Activated naive CD4-positive, alpha-beta T cell treated with anti-CD3 and anti-CD28 coated beads, Interleukin-2, amount 50 U/mL, for 24 hours (primary cell): ENCODE measurements around the gene AAK1.
"Not testable (repeated sequence)": the region's sequence is repeated elsewhere in the genome, so short reads cannot be mapped to it uniquely, and the experiment has no call there.

ENCODE experiments used
- H3K27ac Mint-ChIP-seq: one replicate; pipeline ENCODE4 v1.8.0; 2021; ENCODE audit warnings: mild to moderate bottlenecking, mixed read lengths
- H3K27me3 Mint-ChIP-seq: one replicate; pipeline ENCODE4 v1.8.0; 2021; ENCODE audit warnings: mixed read lengths
- H3K36me3 Mint-ChIP-seq: one replicate; pipeline ENCODE4 v1.8.0; 2021; ENCODE audit warnings: mixed read lengths
- H3K4me1 Mint-ChIP-seq: one replicate; pipeline ENCODE4 v1.8.0; 2021; ENCODE audit warnings: mixed read lengths
- H3K4me3 Mint-ChIP-seq: one replicate; pipeline ENCODE4 v1.8.0; 2021; ENCODE audit warnings: mild to moderate bottlenecking, mixed read lengths
- H3K9me3 Mint-ChIP-seq: one replicate; pipeline ENCODE4 v1.8.0; 2021; ENCODE audit warnings: mixed read lengths

The AAK1 gene

DNA sequence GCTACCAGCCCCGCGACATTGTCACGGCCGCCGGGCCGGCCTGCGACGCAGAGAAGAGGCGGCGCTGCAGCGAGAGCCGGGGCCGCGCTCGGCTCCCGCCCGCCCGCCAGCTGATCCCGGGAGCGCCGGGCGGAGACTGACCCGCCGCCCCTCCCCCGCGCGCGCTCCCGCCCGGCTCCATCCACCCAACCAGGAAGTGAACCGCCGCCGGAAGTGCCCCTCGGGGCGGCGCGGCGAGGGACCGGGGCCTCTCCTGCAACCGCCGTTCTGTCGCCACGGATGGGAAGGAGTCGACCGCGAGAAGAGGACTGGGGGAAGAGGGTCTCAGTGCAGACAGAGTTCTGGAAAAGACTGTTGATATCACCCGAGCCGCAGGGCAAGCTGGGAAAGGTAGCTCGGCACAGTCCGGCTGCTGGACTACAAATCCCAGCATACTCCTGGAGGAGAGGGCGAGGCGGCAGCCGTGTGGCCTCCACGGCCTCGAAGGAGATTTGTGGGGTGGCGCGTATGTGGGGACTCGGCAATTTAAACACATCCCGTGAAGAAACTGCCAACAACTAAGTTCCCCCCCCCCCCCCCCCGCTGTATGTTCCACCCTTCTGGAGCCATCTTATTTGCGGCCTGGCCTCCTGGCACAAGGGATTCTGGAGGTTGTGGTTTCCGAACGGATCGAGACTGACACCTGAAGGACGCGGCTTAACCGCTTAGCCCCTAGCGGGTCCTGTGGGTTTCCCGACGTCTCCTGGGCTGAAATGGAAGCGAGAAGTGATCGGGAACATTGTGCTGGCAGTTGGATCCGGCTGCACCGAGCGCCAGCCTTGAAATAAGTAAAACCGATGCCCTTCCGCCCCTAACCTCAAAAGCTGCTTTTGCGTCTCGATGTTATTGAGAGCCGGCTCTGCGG lies at the start of gene AAK1:
AAK1 (minus strand) TSS at position 138 of the 904 bp plus-strand sequence. CDS start 699 bp downstream, outside the sequence.
- H3K27me3 Mint-ChIP-seq: no peaks in the 10 kb centered on the region
- H3K27ac Mint-ChIP-seq: peak within 1 kb of the TSS; percentile 99
- H3K4me3 Mint-ChIP-seq: peak within 1 kb of the TSS; percentile 95
- H3K9me3 Mint-ChIP-seq: no peaks in the 10 kb centered on the region
- H3K36me3 Mint-ChIP-seq: peaks cover 4% of the 10 kb centered on the region
- H3K4me1 Mint-ChIP-seq: peaks cover 64% of the 10 kb centered on the region

DNA sequence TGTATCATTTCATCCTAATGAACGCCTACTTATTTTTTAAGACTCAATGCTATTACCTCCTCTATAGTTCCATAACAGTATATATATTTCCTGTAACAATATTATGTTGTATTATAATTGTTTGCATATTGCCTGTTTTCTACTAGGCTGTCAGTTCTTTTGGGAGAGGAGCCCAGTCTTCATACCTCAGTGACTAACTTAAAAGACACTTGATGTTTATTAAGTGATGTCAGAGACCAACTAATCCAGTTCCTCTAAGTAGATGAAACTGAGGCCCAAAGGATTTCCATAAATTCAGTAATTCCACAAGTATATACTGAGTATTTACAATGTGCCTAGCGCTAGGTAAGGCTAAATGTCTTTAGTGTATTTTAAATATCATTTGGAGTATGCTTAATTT lies 48.9 kb upstream of the AAK1 start:
- H3K36me3 Mint-ChIP-seq: no peaks in the 10 kb centered on the region
- H3K4me1 Mint-ChIP-seq: peaks cover 93% of the 10 kb centered on the region
- no peaks in the 10 kb centered on the region for H3K27me3 Mint-ChIP-seq
- H3K4me3 Mint-ChIP-seq: no peak overlapping the region
- H3K9me3 Mint-ChIP-seq: no peaks in the 10 kb centered on the region
- peak overlapping the region; percentile 64 for H3K27ac Mint-ChIP-seq

DNA sequence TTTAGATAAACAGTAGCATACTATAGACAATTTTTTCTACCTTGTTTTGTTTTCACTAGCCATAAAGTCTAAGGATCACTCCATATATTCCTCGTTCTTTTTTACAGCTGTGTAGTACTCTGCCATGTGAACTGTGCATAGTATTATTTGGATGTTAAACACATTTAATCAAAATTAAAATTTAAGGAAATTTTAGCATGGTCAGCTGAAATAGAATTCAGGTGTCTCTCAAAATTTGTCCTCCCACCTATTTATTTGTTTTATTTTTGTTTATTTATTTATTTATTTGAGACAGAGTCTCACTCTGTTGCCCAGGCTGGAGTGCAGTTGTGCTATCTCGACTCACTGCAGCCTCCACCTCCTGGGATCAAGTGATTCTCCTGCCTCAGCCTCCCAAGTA lies 46.4 kb upstream of the AAK1 start:
- Mint-ChIP-seq H3K4me1 (peaks cover 89% of the 10 kb centered on the region), H3K27ac (peak overlapping the region; percentile 93), H3K27me3 (no peaks in the 10 kb centered on the region), H3K36me3 (peaks cover 3% of the 10 kb centered on the region), H3K4me3 (peak overlapping the region; percentile 44), H3K9me3 (no peaks in the 10 kb centered on the region)

DNA sequence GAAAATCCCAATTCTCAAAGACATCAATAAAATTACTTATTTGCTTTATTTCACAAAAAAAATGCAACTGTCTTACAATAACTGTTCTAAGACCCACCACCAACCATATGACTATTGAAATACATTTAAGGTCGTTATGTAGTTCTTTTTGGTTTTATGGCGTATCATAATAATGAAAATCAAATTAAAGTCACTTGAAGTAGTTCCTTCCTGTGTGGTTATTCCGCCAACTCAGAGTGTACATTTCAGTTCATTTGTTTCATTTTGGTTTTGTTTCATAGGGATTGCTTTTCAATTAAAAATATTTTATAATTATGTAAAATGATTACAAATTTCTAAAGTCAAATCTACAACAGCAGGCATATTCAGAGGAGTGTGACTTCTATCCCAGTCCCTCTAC lies 45.9 kb upstream of the AAK1 start:
- H3K4me1 Mint-ChIP-seq: peaks cover 90% of the 10 kb centered on the region
- H3K4me3 Mint-ChIP-seq: peak overlapping the region; percentile 80
- H3K9me3 Mint-ChIP-seq: no peaks in the 10 kb centered on the region
- H3K27ac Mint-ChIP-seq: peak overlapping the region; percentile 91
- peaks cover 3% of the 10 kb centered on the region for H3K36me3 Mint-ChIP-seq
- no peaks in the 10 kb centered on the region for H3K27me3 Mint-ChIP-seq

DNA sequence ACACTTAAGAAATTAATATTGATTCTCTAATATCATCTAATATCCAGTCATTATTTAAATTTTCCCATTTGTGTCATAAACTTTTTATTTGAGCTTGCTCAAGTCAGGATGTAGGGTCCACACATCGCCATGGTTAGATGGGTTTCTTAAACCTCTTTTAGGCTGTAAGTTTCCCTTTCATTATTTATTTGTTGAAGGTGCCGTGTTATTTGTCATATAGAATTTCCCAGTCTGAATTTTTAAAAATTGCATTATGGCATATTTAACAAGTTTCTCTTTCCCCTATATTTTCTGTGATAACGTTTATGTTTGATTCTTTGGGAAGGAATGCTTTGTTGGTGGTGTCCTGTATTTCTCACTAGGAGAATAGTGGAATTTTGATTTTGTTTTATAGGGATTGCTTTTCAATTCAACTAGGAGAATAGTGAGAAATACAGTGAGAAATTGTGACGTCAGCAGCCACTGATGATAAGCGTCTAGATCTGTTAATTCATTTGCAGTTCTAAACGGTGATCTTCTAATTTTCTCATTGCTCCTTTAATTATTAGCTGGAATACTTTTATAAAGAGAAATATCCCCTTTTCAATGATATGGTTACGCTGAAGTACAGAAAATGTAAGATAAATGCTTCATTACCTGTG lies 44.6 kb upstream of the AAK1 start:
- H3K4me3 Mint-ChIP-seq: peak overlapping the region; percentile 80
- H3K9me3 Mint-ChIP-seq: no peaks in the 10 kb centered on the region
- no peak overlapping the region for H3K27ac Mint-ChIP-seq
- peaks cover 90% of the 10 kb centered on the region for H3K4me1 Mint-ChIP-seq
- peaks cover 3% of the 10 kb centered on the region for H3K36me3 Mint-ChIP-seq
- H3K27me3 Mint-ChIP-seq: no peaks in the 10 kb centered on the region

DNA sequence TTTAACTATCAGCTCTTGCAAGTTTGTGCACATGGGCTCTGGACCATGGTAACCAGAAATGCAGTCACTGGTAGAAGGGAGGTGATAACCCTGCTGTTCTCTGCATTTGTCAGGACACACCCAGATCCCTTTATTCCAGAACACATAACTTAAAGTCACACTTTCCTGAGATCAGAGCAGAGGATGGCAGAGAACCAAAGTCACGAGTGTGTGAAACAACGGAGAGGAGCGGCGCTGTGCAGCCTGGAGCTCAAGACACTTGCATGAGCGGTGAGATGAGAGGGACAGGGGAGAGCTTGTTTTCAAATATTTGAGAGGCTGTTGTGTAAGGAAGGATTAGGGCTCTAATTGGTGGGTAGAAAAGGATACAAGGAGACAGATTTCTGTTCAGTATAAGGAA lies 43.3 kb upstream of the AAK1 start:
- Mint-ChIP-seq H3K4me3 (peak overlapping the region; percentile 9), H3K4me1 (peaks cover 85% of the 10 kb centered on the region), H3K27ac (peak overlapping the region; percentile 51), H3K9me3 (no peaks in the 10 kb centered on the region), H3K27me3 (no peaks in the 10 kb centered on the region), H3K36me3 (peaks cover 3% of the 10 kb centered on the region)

DNA sequence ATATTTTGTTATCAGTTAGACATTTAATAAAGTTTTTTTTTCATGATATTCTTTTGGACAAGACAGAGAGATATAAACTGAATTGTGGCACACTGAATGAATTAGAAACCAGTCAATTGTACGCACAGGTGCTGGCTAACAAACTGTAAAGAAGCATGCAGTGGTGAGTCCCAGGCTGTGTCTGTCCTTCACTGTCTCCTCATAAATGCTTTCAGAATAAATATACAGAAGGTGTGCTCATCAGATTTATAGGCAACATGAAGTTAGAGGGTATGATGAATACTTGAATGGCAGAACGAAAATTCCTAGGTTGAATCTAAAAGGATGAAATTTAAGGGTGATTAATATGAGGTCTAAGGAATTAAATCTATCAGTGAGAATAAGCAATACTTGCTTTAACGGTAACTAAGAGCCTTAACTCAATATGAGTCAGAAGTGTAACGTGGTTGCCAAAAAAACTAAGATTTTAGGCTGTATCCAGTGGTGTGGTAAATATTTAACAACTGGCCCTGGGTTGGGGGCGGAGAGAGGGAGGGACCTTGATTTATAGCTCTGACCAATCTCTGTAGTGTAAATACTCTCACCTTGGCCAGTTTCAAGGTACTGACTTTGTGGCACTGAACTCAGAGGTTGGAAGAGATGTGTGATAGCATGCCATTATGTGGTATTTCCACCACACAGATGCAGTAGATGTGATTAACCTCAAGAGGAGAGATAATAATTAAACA lies 41.9 kb upstream of the AAK1 start:
- no peak overlapping the region for H3K4me3 Mint-ChIP-seq
- H3K36me3 Mint-ChIP-seq: peaks cover 3% of the 10 kb centered on the region
- H3K27me3 Mint-ChIP-seq: no peaks in the 10 kb centered on the region
- peaks cover 85% of the 10 kb centered on the region for H3K4me1 Mint-ChIP-seq
- H3K9me3 Mint-ChIP-seq: no peaks in the 10 kb centered on the region
- no peak overlapping the region for H3K27ac Mint-ChIP-seq

DNA sequence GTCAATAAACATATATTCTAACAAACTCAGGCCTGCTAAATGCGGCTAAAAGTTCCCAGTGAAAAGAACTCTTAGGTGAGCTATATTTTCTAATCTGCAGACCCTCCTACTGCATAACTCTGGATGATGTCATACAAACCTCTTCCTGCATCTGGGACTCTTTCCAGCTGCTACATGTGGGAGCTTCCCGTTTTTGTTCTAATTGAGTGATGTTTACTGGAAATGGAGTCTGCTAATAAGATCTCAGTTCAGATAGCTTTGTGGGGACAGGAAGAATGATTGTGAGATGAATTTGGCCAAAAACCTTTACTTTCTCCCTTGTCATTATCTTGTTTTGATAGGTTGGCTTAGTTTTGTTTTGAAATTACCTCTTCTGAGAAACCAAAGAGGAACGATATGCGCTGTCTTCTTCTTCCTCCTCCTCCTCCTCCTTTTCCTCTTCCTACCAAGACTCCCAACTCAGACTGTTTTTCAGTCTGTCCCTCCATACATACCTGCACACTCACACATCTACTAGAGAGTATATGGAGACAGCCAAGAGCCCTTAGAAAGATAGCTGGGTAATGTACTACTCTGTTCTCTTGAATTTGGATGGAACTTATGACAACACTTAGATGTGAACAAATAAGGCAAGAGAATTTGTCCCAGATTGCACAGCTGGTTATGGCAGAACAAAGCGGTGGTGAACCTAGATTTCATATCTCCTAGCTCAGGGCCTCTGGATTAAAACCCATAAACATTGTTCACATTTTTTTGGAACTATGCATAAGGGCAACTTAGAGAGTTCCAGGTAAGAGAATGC lies 39.8 kb upstream of the AAK1 start:
- Mint-ChIP-seq H3K4me1 (peaks cover 83% of the 10 kb centered on the region), H3K9me3 (no peaks in the 10 kb centered on the region), H3K36me3 (peaks cover 3% of the 10 kb centered on the region), H3K27ac (peak overlapping the region; percentile 90), H3K27me3 (no peaks in the 10 kb centered on the region), H3K4me3 (peak overlapping the region; percentile 43)

DNA sequence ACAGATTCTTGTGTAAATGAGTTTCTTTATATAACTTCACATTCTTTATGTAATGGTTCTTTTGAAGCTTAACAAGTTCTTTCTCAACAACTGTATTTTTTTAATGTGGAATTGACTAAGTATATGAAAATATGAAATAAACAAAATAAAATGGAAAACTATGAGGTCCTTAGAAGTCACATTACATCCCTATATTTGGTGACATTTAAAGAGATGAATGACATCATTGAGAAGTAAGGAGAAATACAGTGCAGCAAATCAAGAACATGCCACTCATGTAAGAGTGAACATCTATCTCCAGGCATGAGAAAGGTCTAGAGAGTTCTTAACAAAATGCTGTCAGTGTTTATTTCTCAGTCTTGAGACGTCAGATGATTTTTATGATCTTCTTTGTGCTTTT lies 39.0 kb upstream of the AAK1 start:
- Mint-ChIP-seq H3K4me1 (peaks cover 82% of the 10 kb centered on the region), H3K36me3 (peaks cover 3% of the 10 kb centered on the region), H3K27ac (no peak overlapping the region), H3K4me3 (no peak overlapping the region), H3K9me3 (no peaks in the 10 kb centered on the region), H3K27me3 (no peaks in the 10 kb centered on the region)

DNA sequence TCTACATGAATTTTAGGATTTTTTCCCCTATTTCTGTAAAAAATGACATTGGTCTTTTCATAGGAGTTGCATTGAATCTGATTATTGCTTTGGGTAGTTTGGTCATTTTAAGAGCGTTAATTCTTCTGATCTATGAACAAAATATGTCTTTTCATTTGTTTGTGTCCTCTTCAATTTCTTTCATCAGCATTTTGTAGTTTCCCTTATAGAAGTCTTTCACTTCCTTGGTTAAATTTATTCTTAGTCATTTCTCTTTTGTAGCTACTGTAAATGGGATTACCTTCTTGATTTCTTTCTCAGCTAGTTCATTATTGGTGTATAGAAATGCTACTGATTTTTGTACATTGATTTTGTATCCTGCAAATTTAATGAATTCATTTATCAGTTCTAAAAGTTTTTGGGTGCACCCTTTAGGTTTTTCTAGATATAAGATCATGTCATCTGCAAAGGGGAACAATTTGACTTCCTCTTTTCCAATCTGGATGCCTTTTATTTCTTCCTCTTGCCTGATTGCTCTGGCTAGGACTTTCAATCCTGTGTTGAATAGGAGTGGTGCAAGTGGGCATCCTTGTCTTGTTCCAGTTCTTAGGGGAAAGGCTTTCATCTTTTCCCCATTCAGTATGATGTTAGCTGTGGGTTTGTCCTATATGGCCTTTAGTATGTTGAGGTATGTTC lies 36.6 kb upstream of the AAK1 start:
- no peaks in the 10 kb centered on the region for H3K27me3 Mint-ChIP-seq

DNA sequence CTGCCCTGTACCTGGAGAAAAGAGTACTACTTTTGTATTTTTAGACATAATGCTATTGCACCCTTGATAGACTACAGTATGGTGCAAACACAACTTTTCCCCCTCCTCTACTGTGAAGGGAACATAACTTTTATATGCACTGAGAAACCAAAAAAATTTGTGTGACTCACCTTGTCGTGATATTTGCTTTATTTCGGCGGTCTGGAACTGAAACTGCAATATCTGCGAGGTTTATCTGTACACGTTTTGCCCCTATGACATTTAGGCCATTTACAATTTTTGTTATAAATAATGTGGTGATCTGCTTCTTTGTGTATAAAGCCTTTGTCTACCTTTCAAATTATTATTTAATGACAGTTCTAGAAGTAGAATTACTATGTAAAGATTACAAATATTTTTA lies 34.4 kb upstream of the AAK1 start:
- Mint-ChIP-seq H3K4me1 (peaks cover 50% of the 10 kb centered on the region), H3K36me3 (no peaks in the 10 kb centered on the region), H3K27ac (no peak overlapping the region), H3K27me3 (no peaks in the 10 kb centered on the region), H3K4me3 (no peak overlapping the region), H3K9me3 (no peaks in the 10 kb centered on the region)

More for the DNA sequence above, 36.6 kb upstream of the AAK1 start:
- Mint-ChIP-seq H3K9me3 (no peaks in the 10 kb centered on the region), H3K4me1 (peaks cover 69% of the 10 kb centered on the region), H3K4me3 (no peak overlapping the region), H3K36me3 (no peaks in the 10 kb centered on the region), H3K27ac (no peak overlapping the region)

DNA sequence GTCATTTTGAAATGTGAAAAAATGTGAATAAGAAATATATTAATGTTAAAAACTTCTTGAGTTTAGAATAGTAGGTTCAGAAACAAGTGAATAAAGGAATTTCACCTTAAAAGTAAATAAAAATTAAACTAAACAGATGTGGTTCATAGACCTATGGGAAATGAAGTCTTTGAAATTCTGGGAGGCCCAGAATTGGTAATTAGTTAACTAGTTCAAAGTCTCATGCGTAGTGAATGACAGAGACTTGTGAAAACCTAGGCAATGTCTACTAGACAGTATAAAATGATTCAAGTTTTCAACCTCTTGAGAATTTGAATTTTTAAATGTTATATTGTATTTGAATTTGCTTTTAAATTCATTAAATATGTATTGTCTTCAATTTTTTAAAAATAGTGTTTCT lies 32.6 kb upstream of the AAK1 start:
- Mint-ChIP-seq H3K4me1 (peaks cover 37% of the 10 kb centered on the region), H3K27ac (no peak overlapping the region)

DNA sequence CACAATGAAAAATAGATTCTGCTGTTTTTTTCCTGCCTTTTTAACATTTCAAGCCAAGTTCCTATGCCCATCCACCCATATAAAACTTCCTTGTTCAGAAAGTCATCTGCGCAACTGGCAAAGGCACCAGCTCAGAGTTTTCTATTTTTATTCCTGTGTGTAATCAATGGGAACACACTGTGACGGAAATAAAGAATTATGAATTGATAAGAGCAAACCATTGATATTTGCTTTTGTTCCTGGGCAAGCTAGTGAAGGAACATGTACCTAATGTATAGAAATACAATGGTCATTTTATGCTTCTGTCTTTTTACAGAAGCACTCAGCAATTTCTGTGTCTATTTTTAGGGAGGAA lies 30.8 kb upstream of the AAK1 start:
- H3K27ac Mint-ChIP-seq: no peak overlapping the region
- H3K4me3 Mint-ChIP-seq: no peak overlapping the region
- peaks cover 4% of the 10 kb centered on the region for H3K36me3 Mint-ChIP-seq
- no peaks in the 10 kb centered on the region for H3K27me3 Mint-ChIP-seq
- peaks cover 19% of the 10 kb centered on the region for H3K4me1 Mint-ChIP-seq
- no peaks in the 10 kb centered on the region for H3K9me3 Mint-ChIP-seq

More for the DNA sequence above, 32.6 kb upstream of the AAK1 start:
- Mint-ChIP-seq H3K4me3 (no peak overlapping the region), H3K36me3 (no peaks in the 10 kb centered on the region), H3K27me3 (no peaks in the 10 kb centered on the region), H3K9me3 (no peaks in the 10 kb centered on the region)

DNA sequence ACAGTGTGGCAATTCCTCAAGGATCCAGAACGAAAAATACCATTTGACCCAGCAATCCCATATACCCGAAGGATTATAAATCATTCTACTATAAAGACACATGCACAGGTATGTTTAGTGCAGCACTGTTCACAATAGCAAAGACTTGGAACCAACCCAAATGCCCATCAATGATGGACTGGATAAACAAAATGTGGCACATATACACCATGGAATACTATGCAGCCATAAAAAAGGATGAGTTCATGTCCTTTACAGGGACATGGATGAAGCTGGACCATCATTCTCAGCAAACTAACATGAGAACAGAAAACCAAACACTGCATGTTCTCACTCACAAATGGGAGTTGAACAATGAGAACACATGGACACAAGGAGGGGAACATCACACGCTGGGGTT lies 29.6 kb upstream of the AAK1 start:
- H3K27me3 Mint-ChIP-seq, H3K36me3 Mint-ChIP-seq, H3K9me3 Mint-ChIP-seq, H3K4me3 Mint-ChIP-seq, H3K27ac Mint-ChIP-seq: not testable (repeated sequence)
- peaks cover 16% of the 10 kb centered on the region for H3K4me1 Mint-ChIP-seq

DNA sequence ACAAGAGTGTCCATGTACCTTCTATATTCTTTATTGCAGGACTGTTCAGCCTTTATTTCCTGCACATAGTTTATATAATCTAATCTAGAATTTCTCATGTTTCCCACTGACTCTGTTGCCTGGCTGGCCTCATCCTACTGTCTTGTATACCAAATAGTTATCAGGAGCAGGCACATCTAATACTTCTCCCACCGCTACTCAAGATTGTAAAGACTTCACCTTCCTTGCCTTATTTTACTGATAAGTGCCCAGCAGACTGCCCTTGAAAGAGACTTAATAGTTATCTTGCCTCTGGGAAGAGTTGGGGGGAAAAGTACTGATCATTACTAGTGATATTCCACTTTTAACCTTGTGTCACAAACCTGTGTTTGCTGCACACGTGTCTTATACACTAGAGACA lies 26.1 kb upstream of the AAK1 start:
- Mint-ChIP-seq H3K36me3 (peaks cover 4% of the 10 kb centered on the region), H3K27ac (no peak overlapping the region), H3K4me1 (peaks cover 25% of the 10 kb centered on the region), H3K4me3 (no peak overlapping the region), H3K9me3 (no peaks in the 10 kb centered on the region), H3K27me3 (no peaks in the 10 kb centered on the region)
